Activated naive CD8-positive, alpha-beta T cell treated with anti-CD3 and anti-CD28 coated beads for 36 hours (primary cell): ENCODE data around the gene SMC1B. TPM values are rescaled to one million over a fixed set of nuclear protein-coding genes. Genes with fewer than 3 reads are reported as not detected.
A peak's percentile ranks its signal among the peaks of the same experiment; 100 is the strongest.
"Not testable (repeated sequence)": the region's sequence is repeated elsewhere in the genome, so short reads cannot be mapped to it uniquely, and the experiment has no call there.

Experiments used
- DNase-seq: peaks from one replicate; pipeline ENCODE4 v3.0.0; 2021
- H3K27ac Mint-ChIP-seq: one replicate; pipeline ENCODE4 v1.8.0; 2022; ENCODE audit warnings: mild to moderate bottlenecking, moderate library complexity, mixed read lengths
- H3K27me3 Mint-ChIP-seq: one replicate; pipeline ENCODE4 v1.8.0; 2022; ENCODE audit warnings: mild to moderate bottlenecking, mixed read lengths
- H3K36me3 Mint-ChIP-seq: one replicate; pipeline ENCODE4 v1.8.0; 2021; ENCODE audit warnings: mild to moderate bottlenecking, mixed read lengths
- H3K4me1 Mint-ChIP-seq: one replicate; pipeline ENCODE4 v1.8.0; 2021; ENCODE audit warnings: mixed read lengths
- H3K4me3 Mint-ChIP-seq: one replicate; pipeline ENCODE4 v1.8.0; 2022; ENCODE audit warnings: mild to moderate bottlenecking, moderate library complexity, mixed read lengths
- H3K9me3 Mint-ChIP-seq: one replicate; pipeline ENCODE4 v1.8.0; 2022; ENCODE audit warnings: mixed read lengths
- total RNA-seq, 2 experiments: library from RNA; stranded (reverse); gene quantifications; one replicate each; pipeline ENCODE4 v1.2.3, GENCODE V29; 2021

Gene SMC1B
- total RNA-seq, 2 experiments from 2014 or later: 2.1 TPM

DNA sequence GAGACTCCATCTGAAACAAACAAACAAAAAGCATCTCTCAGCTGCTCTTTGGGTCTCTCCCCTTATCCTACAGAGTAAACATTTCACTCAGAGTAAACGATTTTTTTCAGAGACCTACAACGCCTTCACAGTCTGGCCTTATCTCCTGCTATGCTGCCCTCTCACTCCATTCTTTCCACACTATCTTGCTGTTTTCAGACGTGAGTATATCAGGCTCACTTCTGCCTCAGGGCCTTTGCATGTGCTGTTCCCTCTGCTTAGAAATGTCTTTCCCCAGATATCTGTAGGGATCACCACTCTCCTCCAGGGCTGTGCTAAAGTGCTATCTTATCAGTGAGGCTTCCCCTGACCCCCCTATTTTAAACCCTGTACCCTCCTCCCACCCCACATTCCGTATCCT is 6.6 kb upstream of the SMC1B start:
- Mint-ChIP-seq H3K4me1 (peaks cover 2% of the 10 kb centered on the region), H3K27me3 (no peaks in the 10 kb centered on the region), H3K27ac (no peak overlapping the region), H3K36me3 (peaks cover 41% of the 10 kb centered on the region), H3K9me3 (no peaks in the 10 kb centered on the region), H3K4me3 (no peak overlapping the region)
- no peak for DNase-seq

DNA sequence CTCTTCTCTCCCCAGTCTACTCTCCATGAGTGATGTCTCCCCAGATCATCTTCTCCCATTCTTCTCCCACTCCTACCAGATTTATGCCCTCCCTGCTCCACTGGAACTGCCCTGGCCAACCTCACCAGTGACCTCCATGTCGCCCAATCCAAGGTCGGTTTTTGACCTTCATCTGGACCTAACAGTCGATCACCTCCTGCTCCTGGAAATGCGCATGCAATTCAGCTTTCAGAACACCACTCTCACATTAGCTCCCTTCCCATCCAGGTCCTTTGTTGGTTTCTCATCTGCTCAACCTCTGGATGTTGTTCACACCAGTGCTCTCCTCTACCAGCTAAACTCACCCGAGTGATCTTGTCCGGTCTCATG is 5.4 kb upstream of the SMC1B start:
- no peak overlapping the region for H3K27ac Mint-ChIP-seq
- no peaks in the 10 kb centered on the region for H3K27me3 Mint-ChIP-seq
- H3K4me1 Mint-ChIP-seq: peaks cover 7% of the 10 kb centered on the region
- no peak overlapping the region for H3K4me3 Mint-ChIP-seq
- H3K36me3 Mint-ChIP-seq: peaks cover 47% of the 10 kb centered on the region
- no peaks in the 10 kb centered on the region for H3K9me3 Mint-ChIP-seq
- DNase-seq: no peak

DNA sequence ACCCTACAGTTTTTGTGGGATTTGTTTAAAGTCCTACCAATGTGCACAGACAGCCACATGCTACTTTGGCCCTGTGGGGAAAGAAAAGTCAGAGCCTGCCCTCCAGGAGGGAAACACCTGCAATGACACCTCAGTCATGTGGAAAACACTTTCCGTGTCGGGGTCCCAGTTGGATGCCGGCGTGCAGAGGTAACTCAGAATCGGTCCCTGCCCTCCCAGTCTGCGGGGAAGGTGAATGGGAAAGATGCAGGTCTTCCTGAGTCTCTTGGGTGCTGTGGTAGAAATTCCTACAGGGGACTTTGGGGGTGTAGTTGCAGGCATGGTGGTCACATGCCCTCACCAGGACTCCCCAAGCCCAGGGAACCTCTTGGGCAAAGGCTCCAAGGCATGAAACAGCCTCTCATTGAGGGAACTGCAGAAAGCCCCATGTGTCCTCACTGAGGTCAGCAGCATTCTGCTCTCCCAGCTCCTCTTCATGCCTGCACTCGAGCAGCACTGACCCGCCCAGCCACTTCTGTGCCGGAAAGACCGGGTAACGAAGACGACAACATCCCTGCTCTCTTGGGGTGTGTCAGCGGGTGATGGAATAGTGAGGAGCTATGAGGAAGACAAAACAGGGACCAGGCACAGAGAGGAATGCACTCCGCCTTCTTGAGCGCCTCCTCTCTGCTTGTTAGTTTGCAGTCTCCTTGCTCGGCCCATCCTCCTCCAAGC is 4.8 kb upstream of the SMC1B start:
- no peak overlapping the region for H3K27ac Mint-ChIP-seq
- H3K36me3 Mint-ChIP-seq: peaks cover 44% of the 10 kb centered on the region
- no peak overlapping the region for H3K4me3 Mint-ChIP-seq
- H3K9me3 Mint-ChIP-seq: no peaks in the 10 kb centered on the region
- peaks cover 7% of the 10 kb centered on the region for H3K4me1 Mint-ChIP-seq
- no peak for DNase-seq
- H3K27me3 Mint-ChIP-seq: no peaks in the 10 kb centered on the region

DNA sequence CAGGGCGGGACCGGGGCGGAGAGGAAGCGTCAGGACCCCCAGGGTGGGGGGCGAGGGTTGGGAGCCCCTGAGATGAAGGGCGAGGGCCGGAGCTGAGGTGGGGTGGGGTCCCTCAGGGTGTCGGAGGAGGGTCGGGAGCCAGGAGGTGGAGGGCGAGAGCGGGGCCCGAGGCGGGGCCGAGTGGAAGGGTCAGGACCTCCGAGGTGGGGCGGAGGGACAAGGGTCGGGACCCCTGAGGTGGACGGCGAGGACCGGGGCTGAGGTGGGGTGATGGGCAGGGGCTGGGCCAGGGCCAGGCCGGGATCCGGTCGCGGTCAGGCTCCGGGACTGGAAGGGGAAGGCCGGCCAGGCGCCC is 409 bp downstream of the SMC1B start:
- Mint-ChIP-seq H3K27ac (peak overlapping the region; percentile 86), H3K4me1 (peaks cover 9% of the 10 kb centered on the region), H3K9me3 (no peaks in the 10 kb centered on the region), H3K27me3 (no peaks in the 10 kb centered on the region), H3K36me3 (peaks cover 27% of the 10 kb centered on the region), H3K4me3 (peak overlapping the region; percentile 80)
- DNase-seq: no peak

DNA sequence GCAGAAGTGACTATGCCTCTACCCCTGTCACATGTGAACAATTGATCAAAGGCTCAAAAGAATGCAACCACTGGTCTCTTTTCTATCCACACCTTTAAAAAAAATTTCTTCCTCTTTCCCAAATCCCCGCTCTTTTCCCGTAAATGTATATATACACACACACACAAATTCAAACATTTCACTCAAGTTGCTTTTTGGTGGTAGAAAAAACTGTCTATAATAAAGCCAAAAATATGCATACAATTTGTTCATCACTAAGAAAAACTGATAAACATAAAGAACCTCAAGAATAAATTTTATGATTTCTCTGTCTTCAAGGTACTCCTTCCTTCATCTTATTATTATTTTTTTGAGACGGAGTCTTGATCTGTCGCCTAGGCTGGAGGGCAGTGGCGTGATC is 5.6 kb downstream of the SMC1B start:
- peaks cover 7% of the 10 kb centered on the region for H3K36me3 Mint-ChIP-seq
- no peak overlapping the region for H3K27ac Mint-ChIP-seq
- peaks cover 2% of the 10 kb centered on the region for H3K9me3 Mint-ChIP-seq
- DNase-seq: no peak
- H3K4me3 Mint-ChIP-seq: no peak overlapping the region
- H3K27me3 Mint-ChIP-seq: no peaks in the 10 kb centered on the region
- peaks cover 2% of the 10 kb centered on the region for H3K4me1 Mint-ChIP-seq

DNA sequence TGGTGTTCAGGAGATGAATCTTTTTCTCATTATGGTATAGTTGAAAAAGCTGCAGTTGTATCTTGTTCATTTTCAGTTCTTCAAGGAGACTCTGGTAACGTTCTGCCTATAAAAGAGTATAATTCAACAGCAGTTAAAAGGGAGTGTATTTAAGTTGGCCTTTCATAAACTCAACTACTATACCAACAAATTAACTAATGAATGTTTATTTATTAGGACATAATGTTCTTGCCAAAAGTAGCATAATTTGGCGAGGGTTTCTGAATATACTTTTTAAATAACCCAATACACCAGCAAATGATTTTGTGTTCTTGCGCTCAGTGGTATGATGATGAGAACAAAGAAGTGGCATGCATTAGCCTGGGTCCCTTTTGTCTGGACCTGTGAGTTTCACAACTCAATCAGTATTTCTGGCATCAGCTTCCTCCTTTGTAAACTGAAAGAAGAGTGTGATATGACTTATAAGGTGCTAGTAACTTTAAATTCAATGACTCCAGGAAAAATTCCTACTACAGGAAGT is 10.9 kb downstream of the SMC1B start:
- H3K4me1 Mint-ChIP-seq: no peaks in the 10 kb centered on the region
- peaks cover 3% of the 10 kb centered on the region for H3K36me3 Mint-ChIP-seq
- no peak overlapping the region for H3K27ac Mint-ChIP-seq
- H3K4me3 Mint-ChIP-seq: no peak overlapping the region
- H3K27me3 Mint-ChIP-seq: no peaks in the 10 kb centered on the region
- peaks cover 2% of the 10 kb centered on the region for H3K9me3 Mint-ChIP-seq
- DNase-seq: no peak

DNA sequence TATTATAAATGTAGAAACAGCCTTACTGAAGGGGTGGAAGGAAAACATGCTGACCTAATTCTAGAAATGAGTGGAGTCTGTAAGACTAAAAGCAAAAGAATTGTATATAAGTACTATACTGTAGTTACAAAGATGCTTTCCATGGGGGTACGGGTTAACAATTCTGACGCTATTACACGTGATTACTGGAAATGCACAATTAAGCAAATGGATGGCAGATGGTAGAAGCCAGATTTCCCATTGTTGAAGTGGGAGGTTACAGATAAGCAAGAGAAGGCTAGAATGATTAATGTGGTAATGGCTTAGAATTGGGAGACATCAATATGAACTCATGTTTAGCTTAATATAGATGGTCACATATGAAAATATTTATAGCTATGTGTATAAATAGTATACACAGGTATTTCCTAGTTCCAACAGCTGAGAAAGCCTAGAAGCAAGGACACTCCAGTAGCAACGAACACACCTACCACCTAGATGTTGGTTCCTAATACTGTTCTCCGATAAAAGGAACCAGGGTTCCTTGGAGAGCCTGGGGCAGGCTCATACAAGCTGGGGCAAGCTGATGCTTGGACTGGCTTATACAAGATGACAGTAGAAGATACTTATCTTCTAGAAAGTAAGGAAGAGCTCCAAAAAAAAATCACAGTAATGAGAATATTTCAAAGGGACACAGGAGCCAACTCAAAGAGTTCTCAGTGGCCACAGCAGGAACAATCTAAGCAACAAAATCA is 13.5 kb downstream of the SMC1B start:
- peaks cover 3% of the 10 kb centered on the region for H3K36me3 Mint-ChIP-seq
- H3K4me1 Mint-ChIP-seq: no peaks in the 10 kb centered on the region
- peaks cover 2% of the 10 kb centered on the region for H3K9me3 Mint-ChIP-seq
- no peak for DNase-seq
- H3K27me3 Mint-ChIP-seq: no peaks in the 10 kb centered on the region
- H3K4me3 Mint-ChIP-seq: no peak overlapping the region
- no peak overlapping the region for H3K27ac Mint-ChIP-seq

DNA sequence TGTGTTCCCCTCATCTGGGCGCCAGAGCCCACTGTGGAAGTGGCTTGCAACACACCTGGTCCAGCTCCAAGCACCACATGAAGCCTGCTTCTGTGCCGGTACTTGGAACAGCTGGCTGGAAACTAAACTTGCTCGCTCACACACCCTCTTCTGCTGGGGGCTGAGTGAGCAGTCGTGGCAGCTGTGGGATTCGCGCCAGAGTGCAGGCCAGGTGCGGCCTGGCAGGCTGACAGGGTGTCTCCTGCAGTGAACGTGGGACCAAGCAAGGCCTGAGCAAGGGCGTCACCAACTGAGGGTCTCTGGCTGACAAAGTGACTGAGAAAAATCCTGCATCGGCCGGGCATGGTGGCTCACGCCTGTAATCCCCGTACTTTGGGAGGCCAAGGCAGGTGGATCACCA is 15.2 kb downstream of the SMC1B start:
- Mint-ChIP-seq H3K27me3 (no peaks in the 10 kb centered on the region), H3K36me3 (peaks cover 3% of the 10 kb centered on the region), H3K4me3 (no peak overlapping the region), H3K4me1 (no peaks in the 10 kb centered on the region), H3K9me3 (peaks cover 2% of the 10 kb centered on the region), H3K27ac (no peak overlapping the region)
- no peak for DNase-seq

DNA sequence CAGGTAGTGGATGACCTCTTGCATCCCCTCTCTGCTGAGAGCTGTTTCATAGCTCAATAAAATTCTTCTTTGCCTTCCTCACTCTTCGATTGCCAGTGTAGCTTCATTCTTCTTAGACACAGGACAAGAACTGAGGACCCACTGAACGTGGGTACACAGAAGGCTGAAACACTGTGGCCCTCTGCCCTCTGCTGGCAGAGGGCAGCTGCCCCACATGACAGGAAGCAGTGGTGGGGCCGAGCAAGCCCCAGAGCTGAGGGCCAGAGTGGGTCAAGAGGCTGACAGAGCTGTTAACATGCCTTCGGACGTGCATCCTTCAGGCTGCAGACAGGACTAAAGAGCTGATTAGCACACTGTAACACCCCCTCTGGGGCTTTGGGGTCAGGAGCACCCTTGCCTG is 15.6 kb downstream of the SMC1B start:
- DNase-seq: no peak
- no peak overlapping the region for H3K4me3 Mint-ChIP-seq
- no peak overlapping the region for H3K27ac Mint-ChIP-seq
- H3K27me3 Mint-ChIP-seq: no peaks in the 10 kb centered on the region
- peaks cover 3% of the 10 kb centered on the region for H3K36me3 Mint-ChIP-seq
- peaks cover 2% of the 10 kb centered on the region for H3K9me3 Mint-ChIP-seq
- H3K4me1 Mint-ChIP-seq: no peaks in the 10 kb centered on the region

DNA sequence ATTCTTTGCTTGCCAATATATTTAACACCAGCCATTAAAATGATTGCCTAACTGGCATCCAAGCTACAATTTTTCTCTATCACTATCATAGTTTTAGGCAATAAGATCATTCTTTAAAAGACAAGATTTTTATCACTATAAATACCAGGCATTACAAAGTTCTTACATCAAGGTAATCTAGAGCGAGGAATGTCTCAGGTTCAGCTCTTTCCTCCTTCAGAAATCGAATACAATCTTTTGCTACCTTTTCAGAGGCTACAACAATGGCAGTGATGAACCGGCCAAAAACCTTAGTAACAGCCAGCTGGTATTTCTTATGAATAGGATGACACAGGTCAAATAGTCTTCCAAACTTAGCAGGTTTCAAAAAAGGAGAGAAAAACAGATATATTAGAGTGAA is 23.9 kb downstream of the SMC1B start:
- H3K36me3 Mint-ChIP-seq: no peaks in the 10 kb centered on the region
- H3K4me3 Mint-ChIP-seq: no peak overlapping the region
- H3K4me1 Mint-ChIP-seq: no peaks in the 10 kb centered on the region
- no peak overlapping the region for H3K27ac Mint-ChIP-seq
- no peaks in the 10 kb centered on the region for H3K9me3 Mint-ChIP-seq
- peaks cover 3% of the 10 kb centered on the region for H3K27me3 Mint-ChIP-seq
- no peak for DNase-seq

DNA sequence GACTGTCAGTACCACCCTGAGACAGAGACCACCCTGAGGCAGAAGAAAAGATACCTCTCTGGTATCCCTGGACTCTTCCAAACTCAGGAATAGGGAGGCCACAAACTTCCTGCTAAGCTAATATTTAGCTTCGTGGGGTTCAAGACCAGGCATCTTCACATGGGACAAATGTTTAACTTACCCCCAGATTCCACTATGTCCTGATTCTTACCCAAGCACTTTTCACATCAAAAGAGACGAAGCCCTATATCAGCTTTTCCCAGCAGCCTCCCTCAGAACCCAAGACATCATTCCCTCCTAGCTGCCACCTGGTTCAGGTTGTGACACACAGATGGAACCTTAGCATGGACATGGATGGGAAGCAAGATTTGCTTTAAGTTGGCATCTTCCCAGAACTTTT is 32.1 kb downstream of the SMC1B start:
- Mint-ChIP-seq H3K36me3 (no peaks in the 10 kb centered on the region), H3K4me1 (no peaks in the 10 kb centered on the region), H3K27ac (no peak overlapping the region), H3K27me3 (no peaks in the 10 kb centered on the region), H3K4me3 (no peak overlapping the region), H3K9me3 (no peaks in the 10 kb centered on the region)
- no peak for DNase-seq

DNA sequence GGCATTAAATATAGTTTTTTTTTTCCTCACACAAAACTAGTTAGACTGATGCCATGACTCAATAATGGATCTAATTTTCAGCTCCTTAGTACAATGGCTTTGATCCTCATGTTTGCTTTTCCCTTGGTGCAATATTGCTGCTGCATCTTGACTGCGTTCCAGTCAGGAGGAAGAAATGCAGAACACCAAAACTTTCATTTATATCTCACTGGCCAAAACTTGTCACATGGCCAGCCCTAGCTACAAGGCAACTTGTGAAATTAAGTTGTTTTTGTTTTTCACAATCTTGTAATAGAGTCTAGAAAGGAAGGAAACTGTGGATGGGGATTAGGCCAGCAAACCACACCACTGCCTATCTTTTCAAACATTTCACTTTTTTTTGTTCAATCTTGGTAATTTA is 36.7 kb downstream of the SMC1B start:
- Mint-ChIP-seq H3K36me3 (no peaks in the 10 kb centered on the region), H3K9me3 (no peaks in the 10 kb centered on the region)

DNA sequence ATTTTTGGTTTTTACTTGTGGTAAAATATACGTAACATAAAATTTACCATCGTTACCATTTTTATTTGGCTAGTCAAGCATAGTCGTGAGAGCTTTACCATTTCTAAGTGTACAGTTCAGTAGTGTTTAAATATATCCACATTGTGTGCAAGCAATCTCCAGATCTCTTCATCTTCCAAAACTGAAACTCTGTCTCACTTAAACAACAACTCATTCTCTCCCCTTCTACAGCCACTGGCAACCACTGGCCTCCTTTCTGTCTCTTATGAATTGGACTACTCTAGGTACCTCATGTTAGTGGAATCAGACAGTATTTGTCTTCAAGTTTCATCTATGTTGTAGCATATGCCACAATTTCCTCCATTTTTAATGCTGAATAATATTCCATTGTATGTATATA is 37.4 kb downstream of the SMC1B start:
- no peaks in the 10 kb centered on the region for H3K9me3 Mint-ChIP-seq
- no peaks in the 10 kb centered on the region for H3K27me3 Mint-ChIP-seq
- DNase-seq: no peak
- no peaks in the 10 kb centered on the region for H3K36me3 Mint-ChIP-seq
- no peak overlapping the region for H3K27ac Mint-ChIP-seq
- peaks cover 4% of the 10 kb centered on the region for H3K4me1 Mint-ChIP-seq
- no peak overlapping the region for H3K4me3 Mint-ChIP-seq

More for the DNA sequence above, 36.7 kb downstream of the SMC1B start:
- Mint-ChIP-seq H3K27me3 (no peaks in the 10 kb centered on the region), H3K4me3 (no peak overlapping the region), H3K4me1 (peaks cover 4% of the 10 kb centered on the region), H3K27ac (no peak overlapping the region)
- no peak for DNase-seq

DNA sequence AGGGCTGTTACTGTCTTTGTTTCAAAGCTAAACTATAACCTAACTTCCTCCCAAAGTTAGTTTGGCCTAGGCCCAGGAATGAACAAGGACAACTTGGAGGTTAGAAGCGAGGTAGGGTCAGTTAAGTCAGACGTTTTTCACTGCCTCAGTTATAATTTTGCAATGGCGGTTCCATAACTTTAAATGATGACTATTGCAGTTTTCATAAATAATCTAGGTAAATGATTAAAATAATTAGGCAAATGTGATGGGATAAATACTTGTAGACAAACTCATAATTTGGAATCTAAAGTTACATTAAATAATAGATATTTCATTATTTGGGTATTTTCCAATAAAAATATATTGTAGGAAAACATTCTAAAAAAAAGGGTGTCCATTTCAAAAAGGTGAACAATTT is 39.8 kb downstream of the SMC1B start:
- not testable (repeated sequence) for H3K4me1 Mint-ChIP-seq, H3K27ac Mint-ChIP-seq, H3K27me3 Mint-ChIP-seq, H3K36me3 Mint-ChIP-seq, H3K4me3 Mint-ChIP-seq, DNase-seq, H3K9me3 Mint-ChIP-seq

DNA sequence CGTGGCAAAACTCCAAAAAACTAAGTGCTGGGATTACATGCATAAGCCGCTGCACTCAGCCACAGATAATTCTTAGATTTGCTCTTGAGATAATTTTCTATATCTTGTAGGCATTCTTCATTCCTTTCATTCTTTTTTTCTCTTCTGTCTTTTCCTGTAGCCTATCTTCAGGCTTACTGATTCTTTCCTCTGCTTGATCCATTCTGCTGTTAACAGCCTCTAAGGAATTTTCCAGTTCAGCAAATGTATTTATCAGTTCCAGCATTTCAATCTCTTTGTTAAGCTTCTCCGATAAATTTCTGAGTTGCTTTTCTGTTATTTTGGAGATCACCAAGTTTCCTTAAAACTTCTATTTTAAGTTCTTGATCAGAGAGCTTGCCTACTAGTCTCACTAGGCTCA is 46.7 kb downstream of the SMC1B start:
- Mint-ChIP-seq H3K36me3 (peaks cover 5% of the 10 kb centered on the region), H3K4me3 (no peak overlapping the region), H3K9me3 (peaks cover 5% of the 10 kb centered on the region), H3K4me1 (no peaks in the 10 kb centered on the region), H3K27me3 (no peaks in the 10 kb centered on the region), H3K27ac (no peak overlapping the region)
- no peak for DNase-seq

DNA sequence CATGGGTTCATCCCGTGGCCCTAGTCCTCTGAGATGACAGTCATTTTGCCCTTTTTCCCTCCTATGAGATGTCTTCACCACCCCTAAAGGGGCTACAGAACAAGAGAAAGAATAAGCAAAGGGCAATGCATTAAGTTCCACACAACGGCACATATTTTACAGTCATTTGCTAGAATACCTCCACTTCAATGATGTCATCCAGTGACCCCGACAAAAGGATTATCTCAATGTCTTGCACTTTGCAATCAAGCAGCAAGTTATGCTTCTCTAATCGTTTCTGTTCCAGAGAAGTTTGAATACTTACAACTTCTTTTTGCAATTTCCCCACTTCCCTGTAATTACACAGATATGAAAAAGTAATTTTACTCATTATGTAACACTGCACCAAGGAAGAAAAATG is 53.8 kb downstream of the SMC1B start:
- H3K27me3 Mint-ChIP-seq: no peaks in the 10 kb centered on the region
- H3K9me3 Mint-ChIP-seq: no peaks in the 10 kb centered on the region
- DNase-seq: no peak
- H3K36me3 Mint-ChIP-seq: no peaks in the 10 kb centered on the region
- H3K4me1 Mint-ChIP-seq: peaks cover 2% of the 10 kb centered on the region
- H3K4me3 Mint-ChIP-seq: no peak overlapping the region
- H3K27ac Mint-ChIP-seq: no peak overlapping the region
